ENCODE data around the gene THSD7B.

DNA sequence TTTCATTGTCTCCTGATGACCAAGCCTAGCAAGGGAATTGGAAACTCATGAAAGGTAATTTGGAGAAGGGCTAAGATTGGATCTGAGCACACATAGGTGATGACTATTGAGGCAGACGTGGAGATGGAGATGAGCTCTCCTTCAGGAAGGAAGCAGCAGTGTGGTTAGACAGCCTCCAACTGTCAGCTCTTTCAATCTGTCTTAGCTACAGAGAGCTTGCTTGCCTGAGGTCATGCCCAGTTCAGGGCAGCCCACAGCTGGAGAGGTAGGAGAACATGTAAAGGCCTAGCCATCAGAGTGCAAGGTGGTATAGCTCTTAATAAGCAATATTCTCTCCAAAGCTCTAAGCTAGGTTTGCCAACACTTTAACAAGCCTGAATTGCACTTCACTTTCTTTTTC lies 79.2 kb downstream of the THSD7B start:
- TF ChIP-seq EZH2phosphoT487 (IDR thresholded peaks at IDR 0.05; ENCODE audit: borderline replicate concordance, low read length): no peak
- TF ChIP-seq, protein P1, sequence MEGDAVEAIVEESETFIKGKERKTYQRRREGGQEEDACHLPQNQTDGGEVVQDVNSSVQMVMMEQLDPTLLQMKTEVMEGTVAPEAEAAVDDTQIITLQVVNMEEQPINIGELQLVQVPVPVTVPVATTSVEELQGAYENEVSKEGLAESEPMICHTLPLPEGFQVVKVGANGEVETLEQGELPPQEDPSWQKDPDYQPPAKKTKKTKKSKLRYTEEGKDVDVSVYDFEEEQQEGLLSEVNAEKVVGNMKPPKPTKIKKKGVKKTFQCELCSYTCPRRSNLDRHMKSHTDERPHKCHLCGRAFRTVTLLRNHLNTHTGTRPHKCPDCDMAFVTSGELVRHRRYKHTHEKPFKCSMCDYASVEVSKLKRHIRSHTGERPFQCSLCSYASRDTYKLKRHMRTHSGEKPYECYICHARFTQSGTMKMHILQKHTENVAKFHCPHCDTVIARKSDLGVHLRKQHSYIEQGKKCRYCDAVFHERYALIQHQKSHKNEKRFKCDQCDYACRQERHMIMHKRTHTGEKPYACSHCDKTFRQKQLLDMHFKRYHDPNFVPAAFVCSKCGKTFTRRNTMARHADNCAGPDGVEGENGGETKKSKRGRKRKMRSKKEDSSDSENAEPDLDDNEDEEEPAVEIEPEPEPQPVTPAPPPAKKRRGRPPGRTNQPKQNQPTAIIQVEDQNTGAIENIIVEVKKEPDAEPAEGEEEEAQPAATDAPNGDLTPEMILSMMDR (IDR thresholded peaks at IDR 0.05; ENCODE audit: low read depth, low read length, poor library complexity, severe bottlenecking): no peak

Measured in DOHH2 (cell line).